Measurements from ENCODE around the gene FOCAD.
"Not testable (repeated sequence)": the region's sequence is repeated elsewhere in the genome, so short reads cannot be mapped to it uniquely, and the experiment has no call there.

The FOCAD gene

DNA sequence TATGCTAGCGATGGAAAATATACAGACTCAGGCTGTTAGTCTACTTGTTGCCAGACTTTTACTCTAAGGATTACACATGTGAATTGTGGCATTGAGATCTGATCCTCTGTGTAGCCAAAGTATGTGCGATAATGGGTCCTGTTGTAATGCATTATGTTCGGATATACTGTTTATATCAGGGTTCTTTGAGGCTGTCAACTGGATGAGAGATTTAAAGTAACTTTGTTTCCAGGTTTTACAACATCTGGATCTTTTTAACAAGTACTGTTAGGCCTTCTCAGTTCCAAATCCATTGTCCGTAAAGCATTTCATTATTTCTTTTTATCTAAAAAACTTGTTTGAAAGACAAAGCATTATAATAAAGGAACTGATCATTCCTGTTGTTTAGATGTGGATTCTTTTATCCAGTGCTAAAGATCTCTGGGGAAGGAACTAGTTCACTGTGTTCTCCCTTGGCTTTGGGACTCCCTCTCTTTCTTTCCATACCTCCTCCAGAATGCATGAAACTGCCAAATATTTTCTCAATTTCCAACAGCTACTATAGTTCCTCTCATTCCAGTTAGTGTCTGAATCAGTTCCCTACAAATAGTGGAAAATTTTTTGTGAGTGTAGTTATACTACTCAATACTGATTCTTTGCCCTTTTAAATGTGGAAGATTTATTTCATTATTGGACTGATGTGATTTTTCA, 278.6 kb downstream of the FOCAD start:
- no peak for DNase-seq (ENCODE audit: low spot score)

DNA sequence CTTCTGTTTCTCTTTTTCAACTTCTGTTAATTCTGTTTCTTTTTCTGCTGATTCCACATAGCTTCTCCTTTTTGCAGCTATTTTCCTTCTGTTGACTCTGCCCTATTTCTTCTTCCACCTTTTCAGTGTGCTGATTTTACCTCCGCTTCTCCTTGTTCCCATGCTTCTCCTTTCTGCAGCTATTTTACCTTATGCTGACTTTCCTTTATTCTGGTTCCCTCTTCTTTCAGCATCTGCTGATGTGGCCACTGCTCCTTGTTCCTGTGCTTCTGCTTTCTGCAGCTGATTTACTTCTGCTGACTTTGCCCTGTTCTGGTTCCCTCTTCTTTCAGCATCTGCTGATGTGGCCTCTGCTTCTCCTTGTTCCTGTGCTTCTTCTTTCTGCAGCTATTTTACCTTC, 288.6 kb downstream of the FOCAD start:
- DNase-seq (ENCODE audit: low spot score), result no peak

DNA sequence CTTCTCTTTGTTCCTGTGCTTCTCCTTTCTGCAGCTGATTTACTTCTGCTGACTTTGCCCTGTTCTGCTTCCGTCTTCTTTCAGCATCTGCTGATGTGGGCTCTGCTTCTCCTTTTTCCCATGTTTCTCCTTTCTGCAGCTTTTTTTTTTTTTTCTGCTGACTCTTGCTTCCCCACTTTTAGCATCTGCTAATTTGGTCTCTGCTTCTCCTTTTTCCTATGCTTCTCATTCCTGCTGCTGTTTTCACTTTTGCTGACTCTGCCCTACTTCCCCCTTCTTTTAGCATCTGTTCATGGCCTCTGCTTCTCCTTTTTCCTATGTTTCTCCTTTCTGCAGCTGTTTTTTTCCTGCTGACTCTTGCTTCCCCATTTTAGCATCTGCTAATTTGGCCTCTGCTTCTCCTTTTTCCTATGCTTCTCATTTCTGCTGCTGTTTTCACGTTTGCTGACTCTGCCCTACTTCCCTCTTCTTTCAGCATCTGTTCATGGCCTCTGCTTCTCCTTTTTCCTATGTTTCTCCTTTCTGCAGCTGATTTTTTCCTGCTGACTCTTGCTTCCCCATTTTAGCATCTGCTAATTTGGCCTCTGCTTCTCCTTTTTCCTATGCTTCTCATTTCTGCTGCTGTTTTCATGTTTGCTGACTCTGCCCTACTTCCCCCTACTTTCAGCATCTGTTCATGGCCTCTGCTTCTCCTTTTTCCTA, 289.3 kb downstream of the FOCAD start:
- DNase-seq (ENCODE audit: low spot score), result not testable (repeated sequence)

DNA sequence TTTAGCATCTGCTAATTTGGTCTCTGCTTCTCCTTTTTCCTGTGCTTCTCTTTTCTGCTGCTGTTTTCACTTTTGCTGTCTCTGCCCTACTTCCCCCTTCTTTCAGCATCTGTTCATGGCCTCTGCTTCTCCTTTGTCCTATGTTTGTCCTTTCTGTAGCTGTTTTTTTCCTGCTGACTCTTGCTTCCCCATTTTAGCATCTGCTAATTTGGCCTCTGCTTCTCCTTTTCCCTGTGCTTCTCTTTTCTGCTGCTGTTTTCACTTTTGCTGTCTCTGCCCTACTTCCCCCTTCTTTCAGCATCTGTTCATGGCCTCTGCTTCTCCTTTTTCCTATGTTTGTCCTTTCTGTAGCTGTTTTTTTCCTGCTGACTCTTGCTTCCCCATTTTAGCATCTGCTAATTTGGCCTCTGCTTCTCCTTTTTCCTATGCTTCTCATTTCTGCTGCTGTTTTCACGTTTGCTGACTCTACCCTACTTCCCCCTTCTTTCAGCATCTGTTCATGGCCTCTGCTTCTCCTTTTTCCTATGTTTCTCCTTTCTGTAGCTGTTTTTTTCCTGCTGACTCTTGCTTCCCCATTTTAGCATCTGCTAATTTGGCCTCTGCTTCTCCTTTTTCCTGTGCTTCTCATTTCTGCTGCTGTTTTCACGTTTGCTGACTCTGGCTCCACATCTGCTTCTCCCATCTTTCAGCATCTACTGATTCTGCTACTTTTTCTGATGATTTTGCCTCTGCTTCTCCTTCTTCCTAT, 290.3 kb downstream of the FOCAD start:
- DNase-seq (ENCODE audit: low spot score), result not testable (repeated sequence)

DNA sequence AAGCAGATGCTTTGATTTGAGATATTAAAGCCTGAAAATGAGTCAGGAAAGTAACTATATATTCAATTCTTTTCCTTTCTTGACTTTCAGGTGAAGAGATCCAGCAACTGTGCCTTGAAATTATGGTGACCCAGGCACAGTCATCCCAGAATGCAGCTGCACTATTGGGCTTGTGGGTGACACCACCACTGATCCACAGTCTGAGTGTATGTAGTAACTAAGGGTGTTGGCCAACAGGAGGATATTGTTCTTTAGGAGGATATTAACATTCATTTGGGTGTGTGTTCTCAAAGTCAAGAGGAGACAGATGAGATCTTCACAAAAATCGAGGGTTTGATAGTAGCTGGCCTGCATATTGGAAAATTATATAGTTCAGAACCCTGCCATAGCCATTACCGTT, 294.2 kb downstream of the FOCAD start:
- DNase-seq (ENCODE audit: low spot score), result no peak

DNA sequence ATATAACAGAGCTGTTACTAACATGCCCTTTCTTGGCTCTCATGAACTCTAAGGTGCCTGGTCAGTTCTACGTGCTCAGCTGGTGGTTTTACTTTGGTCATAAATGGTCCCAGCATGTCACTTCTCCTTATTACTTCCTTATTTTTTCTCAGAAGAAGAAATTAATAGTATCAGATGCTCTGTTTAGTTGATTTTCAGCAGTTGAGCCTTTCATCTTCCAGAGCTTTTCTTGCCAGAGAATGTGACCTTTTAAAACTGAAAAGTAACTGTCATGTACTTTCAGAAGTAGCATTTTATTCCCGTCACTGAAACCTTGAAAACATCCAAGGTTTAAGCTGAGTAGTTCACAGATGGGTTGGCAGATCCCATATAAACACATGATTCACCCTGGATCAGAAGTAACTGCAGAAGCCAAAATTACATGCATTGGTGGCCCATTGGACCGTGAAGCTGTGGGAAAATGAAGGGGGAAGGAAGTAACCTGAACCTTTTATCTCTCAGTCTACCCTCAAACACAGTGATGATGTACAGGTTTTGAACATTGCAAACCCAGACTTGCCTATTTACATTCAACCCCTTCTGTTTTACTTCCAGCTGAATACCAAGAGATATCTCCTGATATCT, 296.9 kb downstream of the FOCAD start:
- DNase-seq (ENCODE audit: low spot score), result no peak

DNA sequence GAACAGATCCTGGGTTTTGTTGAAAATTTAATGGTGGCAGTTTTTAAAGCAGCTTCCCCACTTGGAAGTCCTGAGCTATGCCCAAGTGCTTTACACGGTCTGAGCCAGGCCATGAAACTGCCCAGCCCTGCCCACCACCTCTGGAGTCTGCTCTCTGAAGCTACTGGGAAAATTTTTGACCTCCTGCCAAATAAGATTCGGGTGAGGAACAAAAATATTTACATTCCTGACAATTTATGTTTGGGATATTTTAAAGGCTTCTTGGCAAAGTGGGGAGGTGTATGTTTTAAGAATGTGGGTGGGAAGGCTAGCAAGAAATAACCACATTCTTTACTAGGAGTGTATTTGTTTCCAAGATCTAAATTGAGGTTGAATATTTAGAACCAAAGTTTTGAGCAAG, 297.4 kb downstream of the FOCAD start:
- no peak for DNase-seq (ENCODE audit: low spot score)

DNA sequence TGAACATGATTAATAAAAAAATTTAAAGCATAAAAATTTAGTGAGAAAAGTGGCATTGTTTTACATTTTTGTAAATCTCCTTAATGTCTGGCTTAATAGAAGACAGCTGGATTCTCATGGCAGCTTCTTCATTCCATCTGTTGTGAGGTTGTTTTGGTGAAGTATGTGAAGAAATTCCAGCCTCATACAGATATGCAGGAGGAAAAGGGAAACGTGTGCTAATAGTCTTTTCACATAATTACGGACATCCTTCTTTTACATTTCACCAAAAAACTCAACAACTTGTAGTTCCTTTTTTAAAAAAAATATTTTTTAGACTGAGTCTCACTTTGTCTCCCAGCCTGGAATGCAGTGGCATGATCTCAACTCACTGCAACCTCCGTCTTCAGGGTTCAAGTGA, 300.4 kb downstream of the FOCAD start:
- no peak for DNase-seq (ENCODE audit: low spot score)

DNA sequence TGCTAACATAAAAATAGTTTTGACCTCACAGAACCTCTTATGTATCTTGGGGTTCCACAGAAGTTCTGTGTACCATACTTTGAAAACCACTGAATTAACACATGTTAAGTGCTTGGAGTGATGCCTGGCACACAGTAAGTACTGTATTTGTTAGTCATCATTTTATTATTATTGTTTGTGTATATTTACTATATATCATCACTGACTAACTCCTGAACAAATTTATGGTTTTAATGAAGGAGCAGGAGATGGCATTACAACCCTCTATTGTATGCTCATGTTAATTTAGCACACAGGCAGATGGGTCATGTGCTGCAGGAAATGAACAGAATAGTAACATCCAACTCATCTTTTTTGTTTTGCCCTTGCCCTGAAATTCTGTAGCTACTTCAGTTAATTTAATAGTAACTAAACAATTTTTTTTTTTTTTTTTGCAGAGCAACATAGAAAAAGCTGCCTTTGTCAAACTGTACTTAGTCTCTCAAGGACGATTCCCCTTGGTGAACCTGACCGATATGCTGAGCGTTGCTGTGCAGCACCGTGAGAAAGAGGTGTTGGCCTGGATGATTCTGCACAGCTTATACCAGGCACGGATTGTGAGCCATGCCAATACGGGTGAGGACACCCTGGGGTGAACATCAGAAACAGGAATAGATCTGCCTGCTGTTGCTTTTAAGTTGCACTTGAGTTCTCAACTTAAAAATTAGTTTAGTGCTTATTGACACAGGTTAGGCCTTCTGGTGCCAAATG, 302.0 kb downstream of the FOCAD start:
- DNase-seq (ENCODE audit: low spot score), result no peak

DNA sequence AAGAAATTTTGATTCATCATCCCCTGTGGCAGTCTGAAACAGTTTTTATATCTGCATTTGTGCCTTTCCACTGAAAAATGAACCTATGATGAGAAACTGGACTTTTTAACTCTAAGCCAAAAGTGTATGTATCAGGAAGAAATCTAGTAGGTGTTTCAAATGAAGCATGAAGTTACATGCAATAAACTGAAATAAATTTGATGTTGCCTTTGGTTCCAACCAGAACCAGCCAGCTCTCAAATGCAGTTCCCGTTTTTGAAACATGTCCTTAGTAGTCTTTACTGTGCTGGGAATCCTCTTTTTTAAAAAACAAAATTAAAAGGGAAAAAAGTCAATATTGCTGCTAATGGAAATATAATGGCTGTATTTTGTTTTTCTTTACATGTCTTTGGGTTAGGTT, 303.5 kb downstream of the FOCAD start:
- no peak for DNase-seq (ENCODE audit: low spot score)

DNA sequence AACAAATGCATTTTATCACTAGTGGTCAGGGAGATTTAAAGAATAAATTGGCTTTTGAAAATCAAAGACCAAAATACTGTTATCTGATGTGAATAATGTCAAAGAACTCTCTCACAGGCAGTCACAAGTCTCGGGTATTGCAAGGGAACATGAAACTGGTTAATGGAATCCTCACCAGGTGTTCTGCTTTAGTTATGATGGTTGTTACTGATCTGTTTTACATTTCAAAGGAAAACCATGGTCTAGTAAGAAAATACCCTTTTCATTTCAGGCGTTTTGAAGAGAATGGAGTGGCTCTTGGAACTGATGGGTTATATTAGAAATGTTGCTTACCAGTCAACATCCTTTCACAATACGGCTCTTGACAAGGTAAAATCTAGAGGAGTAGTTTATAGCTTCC, 304.0 kb downstream of the FOCAD start:
- DNase-seq (ENCODE audit: low spot score), result no peak

DNA sequence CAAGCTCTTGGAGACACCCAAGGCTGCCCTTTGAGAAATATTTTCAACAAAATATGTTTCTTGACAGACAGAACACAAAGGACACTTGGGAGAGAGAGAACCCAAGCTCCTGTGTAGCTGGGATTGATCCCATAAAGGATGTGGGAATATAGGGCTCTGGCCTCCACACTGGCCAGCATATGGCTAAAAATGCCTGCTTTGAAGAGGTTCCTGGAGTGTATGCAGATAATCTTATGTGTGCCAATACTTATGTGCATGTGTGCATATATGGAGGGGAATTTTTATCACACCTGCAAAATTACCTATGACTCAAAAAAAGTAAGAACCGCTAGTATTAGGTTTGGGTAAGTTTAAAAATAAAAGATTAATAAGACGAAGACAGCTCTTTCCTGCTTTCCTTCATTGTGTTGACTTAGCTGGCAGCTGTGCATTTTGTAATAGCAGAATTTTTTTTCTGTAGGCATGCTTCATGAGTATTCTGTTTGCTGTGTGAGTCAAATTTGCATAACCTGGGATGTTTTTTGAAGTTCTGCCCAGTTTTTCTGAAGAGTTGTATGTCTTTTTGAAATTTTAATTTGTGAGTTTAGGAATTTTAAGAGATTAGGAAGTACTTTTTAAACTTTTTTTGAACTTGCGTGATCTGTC, 304.7 kb downstream of the FOCAD start:
- DNase-seq (ENCODE audit: low spot score), result no peak

DNA sequence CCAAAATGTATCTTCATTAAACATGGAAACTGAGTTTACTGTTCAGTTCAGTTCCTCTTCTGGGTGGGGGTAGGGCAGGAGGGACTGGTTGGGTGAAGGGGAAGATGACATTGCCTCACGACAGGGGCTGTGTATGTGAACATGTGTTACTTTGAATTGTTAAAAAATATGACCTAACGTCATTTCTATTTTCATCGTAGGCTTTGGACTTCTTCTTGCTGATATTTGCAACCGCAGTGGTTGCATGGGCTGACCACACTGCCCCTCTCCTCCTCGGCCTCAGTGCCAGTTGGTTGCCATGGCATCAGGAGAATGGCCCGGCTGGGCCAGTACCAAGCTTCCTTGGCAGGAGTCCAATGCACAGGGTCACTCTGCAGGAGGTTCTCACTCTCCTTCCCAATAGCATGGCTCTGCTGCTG, 305.9 kb downstream of the FOCAD start:
- no peak for DNase-seq (ENCODE audit: low spot score)

DNA sequence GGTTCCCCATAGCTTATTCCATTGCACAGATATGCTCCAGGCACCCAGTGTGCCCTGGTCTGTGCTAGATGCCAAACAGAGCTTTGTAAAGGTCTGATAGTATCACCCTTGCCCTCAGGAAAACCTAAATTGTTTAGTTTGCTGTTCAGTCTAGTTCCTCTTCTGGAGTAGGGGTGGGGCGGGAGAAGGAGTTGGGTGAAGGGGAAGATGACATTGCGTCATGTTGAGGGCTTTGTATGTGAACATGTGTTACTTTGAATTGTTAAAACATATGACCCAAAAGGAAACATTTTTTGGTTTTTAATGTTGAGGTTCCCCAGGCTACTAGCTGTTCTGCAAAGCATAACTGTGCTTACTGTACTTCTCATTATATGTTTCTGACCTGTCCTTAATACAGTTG, 306.8 kb downstream of the FOCAD start:
- DNase-seq (ENCODE audit: low spot score), result no peak

DNA sequence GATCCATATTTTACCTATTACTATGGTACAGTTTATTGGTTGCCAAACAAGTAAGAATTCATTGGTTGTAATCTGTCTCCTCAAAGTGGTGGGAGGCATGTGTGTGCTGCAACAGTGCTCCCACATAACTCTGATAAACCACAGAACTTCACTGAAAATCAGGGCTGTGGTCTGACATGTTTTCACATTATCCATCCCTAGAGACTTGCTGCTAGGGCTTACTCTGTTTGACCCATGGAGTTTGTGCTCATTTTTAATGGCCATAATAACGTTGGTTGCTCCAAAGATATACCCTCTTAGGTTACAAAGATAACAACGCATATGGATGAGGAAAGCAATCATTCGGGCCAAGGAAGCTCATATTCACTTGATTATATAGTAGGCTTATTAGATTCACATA, 310.4 kb downstream of the FOCAD start:
- DNase-seq (ENCODE audit: low spot score), result no peak

DNA sequence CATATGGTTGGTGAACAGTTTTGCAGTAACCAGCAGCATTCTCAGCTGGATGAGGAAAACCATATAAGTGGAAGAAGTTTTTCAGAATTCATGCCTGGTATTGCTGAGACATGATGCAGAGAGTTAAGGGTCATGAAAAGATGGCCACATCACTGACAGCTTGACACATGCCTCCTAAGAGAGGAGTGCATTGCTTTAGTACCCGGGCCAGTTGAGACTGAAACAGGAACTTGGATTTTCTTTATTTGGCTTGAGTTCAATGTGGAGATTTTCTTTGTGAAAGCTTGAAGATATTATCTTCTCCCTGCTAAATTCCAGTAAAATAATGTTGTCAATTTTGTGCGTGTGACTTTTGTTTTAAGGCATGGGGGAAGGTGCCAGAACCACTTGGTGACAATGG, 311.6 kb downstream of the FOCAD start:
- no peak for DNase-seq (ENCODE audit: low spot score)

DNA sequence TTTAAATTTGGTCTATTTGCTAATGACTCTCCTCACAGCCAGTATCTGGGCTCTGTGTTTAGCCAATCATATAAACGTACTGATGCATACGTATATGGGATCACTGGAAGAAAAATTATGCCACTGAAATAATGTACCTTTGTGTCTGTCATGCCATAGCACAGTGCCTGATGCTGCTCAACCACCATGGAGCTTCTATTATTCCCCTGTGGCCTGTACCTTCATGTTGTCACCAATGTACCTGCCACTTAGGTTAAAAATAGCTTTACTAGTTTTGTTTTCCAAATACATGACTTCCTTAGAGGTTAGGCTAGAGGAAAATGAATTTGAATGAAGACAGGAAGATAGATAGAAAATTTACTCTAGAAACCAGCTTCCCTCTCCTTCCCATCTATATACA, 312.8 kb downstream of the FOCAD start:
- no peak for DNase-seq (ENCODE audit: low spot score)

DNA sequence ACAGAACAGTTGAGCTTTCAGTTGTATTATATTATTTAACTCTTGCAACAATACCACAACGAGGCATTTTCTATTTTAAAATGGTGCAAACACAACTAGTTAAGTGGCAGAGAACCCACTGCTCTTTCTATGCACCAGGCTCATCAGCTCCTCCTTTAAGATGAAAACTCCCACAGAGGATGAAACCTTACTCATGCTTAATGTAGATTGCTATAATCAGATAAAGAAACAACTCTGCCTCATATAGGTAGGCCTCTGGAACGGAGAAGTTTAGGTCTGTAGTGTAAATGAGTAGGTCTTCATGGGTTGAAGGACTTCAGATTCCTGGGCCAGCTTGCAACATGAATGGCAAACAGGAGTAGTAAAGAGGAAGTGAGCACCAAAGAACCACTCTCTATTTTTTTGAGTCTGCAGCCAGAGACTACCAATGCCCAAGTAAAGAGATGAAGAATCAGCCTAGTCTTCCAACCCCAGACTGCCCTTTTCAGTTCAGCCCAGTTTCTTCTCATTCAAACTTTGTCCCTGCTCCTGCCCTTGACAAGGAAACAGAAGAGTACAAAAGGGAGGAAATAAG, 313.5 kb downstream of the FOCAD start:
- no peak for DNase-seq (ENCODE audit: low spot score)

DNA sequence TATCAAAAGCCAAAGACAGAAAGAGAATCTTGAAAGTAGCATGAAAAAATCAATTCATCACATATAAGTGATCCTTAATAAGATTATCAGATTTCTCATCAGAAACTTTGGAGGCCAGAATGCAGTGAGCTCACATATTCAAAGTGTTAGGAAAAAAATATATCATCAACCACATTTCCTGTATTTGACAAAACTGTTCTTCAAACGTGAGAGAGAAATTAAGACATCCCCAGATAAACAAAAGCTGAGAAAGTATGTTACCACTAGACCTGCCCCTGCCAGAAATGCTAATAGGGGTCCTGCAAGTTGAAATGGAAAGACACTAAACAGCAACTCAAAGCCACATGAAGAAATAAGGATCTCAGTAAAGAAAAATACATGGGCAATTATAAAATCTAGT, 317.5 kb downstream of the FOCAD start:
- DNase-seq (ENCODE audit: low spot score), result peak; percentile 18

DNA sequence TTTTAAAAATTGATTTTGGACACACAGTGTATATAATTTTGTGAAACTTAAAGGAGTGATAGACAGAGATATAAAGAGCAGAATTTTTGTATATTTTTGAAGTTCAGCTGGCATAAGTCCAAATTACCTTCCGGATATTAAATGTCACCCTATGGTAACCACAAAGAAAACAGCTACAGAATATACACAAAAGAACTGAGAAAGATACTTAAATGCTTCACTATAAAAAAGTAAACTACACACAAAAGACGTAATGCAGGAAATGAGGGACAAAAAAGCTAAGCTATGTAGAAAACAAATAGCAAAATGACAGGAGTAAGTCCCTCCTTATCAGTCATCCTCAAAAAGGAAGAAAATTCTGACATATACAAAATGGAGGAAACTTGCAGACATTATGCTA, 318.0 kb downstream of the FOCAD start:
- DNase-seq (ENCODE audit: low spot score), result peak; percentile 4

DNA sequence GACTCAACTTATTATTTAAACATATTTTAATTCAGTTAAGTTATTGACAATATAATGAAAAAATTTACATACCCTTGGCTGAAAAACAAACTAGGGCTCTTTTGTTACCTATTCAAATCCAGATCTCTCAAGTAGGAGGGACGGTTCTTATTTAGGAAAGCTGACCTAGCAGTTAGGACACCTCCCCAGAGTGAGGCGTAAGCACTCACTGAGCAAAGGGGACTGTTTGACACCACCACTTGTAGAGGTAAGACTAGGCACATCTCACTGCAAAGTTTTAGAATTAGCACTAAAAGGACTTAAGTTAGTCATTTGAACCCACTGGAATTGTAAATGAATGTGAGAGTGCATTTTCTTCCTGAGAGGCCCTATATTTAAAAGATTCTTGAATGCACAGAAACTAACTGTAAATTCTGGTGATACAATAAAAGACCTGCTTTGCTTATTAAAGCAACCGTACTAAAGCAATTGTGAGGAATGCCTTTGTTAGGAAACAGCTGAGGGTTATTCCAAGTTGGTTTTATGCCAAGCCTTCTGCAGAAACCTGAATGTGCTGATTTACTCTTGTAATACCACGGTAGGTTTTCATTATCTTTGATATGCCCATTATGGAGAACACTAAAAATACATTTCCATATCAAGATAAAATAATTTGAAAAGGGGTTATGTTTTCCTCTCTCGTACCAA, 331.2 kb downstream of the FOCAD start:
- no peak for DNase-seq (ENCODE audit: low spot score)

Data from CD4-positive, alpha-beta T cell treated with Interleukin-6 at 100 ng/mL for 8 hours (primary cell).